Measurements from ENCODE around the gene UBA3. TPM values are rescaled to one million over a fixed set of nuclear protein-coding genes. Genes with fewer than 3 reads are reported as not detected.

Gene UBA3
- total and polyA plus RNA-seq, 10 of the 15 experiments (the other 5 are each of a cell fraction or from before 2014, with no cell fraction given): 72.9 to 131 (median 102) TPM

GRCh38 chr3:69107841-69108240, 27.7 kb upstream of the UBA3 start:
- Histone ChIP-seq H3K79me2 (ENCODE audit: control insufficient read depth, insufficient read depth, low read length) (no peaks in the 10 kb centered on the region), H3K9me3 (replicated peaks; ENCODE audit: control insufficient read depth, insufficient read depth, low read length) (no peaks in the 10 kb centered on the region), H2AFZ (ENCODE audit: control insufficient read depth, low read depth, low read length) (no peak overlapping the region), H3K36me3 (ENCODE audit: control insufficient read depth in 2 of 2, insufficient read depth in 2 of 2, low read length in 1 of 2) (peaks cover 0 to 19% of the 10 kb centered on the region in 2 experiments; a peak in 3 of 4 replicates), H3K27me3 (replicated peaks in 1 of 2; ENCODE audit: control insufficient read depth in 2 of 2, insufficient read depth in 2 of 2, low read length in 1 of 2) (no peaks in the 10 kb centered on the region), H3K27ac (ENCODE audit: control insufficient read depth, insufficient read depth) (no peak overlapping the region), H4K20me1 (ENCODE audit: control insufficient read depth, insufficient read depth) (peaks cover 4% of the 10 kb centered on the region; the same call in 1 of the 2 replicates), H3K4me2 (ENCODE audit: control insufficient read depth, insufficient read depth) (no peak overlapping the region), H3K4me3 (no peak overlapping the region), H3K9ac (ENCODE audit: control insufficient read depth, insufficient read depth, low read length) (no peak overlapping the region), H3K4me1 (ENCODE audit: control insufficient read depth, insufficient read depth, low read length) (no peaks in the 10 kb centered on the region)
- WGBS (ENCODE audit: insufficient coverage, insufficient replicate concordance, low lambda C conversion rate, missing lambda C conversion rate): 98% methylated on average over 5 of the region's 5 CpGs
- in situ Hi-C loops (cut with MboI): no loop called here
- ChIA-PET CTCF (interaction anchor here (5.8 kb wide), 1 partner anchor 13 kb away, joined by 28 read pairs; no protein-coding TSS in a partner anchor), RAD21 (ENCODE audit: unreplicated experiment) (interaction anchor here (2.0 to 4.4 kb wide), 3 partner anchors 12 to 23 kb away, joined by 4 to 20 read pairs (median 4); partner anchors contain the start of gene ARL6IP5), POLR2A (no interaction called here), SMC1A (ENCODE audit: uncharacterized antibody, unreplicated experiment) (interaction anchor here (0.5 to 1.0 kb wide), 2 partner anchors 9 to 450 kb away, joined by 3 read pairs; no protein-coding TSS in a partner anchor)
- no peak for TF ChIP-seq YBX1 (IDR thresholded peaks at IDR 0.05)
- TF ChIP-seq EP300 (IDR thresholded peaks at IDR 0.05; ENCODE audit: borderline replicate concordance in 1 of 2, control insufficient read depth in 1 of 2, low read depth in 2 of 2, low read length in 2 of 2): no peak
- no peak for TF ChIP-seq ZNF24 (IDR thresholded peaks at IDR 0.05)
- no peak for TF ChIP-seq FOXM1 (IDR thresholded peaks at IDR 0.05; ENCODE audit: low read depth, low read length)
- TF ChIP-seq TCF3 (IDR thresholded peaks at IDR 0.05; ENCODE audit: borderline replicate concordance, insufficient read depth, low read depth, low read length): no peak
- no peak for TF ChIP-seq RAD51 (IDR thresholded peaks at IDR 0.05)
- no peak for TF ChIP-seq TBL1XR1 (IDR thresholded peaks at IDR 0.05; ENCODE audit: low read depth, low read length)
- TF ChIP-seq MEF2A (IDR thresholded peaks at IDR 0.05; ENCODE audit: insufficient read depth, low read depth, low read length): no peak
- no peak for TF ChIP-seq IRF4 (IDR thresholded peaks at IDR 0.05; ENCODE audit: low read depth, low read length)
- no peak for TF ChIP-seq HCFC1 (IDR thresholded peaks at IDR 0.05; ENCODE audit: low read length)
- no peak for TF ChIP-seq NFYB (IDR thresholded peaks at IDR 0.05; ENCODE audit: insufficient read depth, low read depth, low read length)
- TF ChIP-seq EGR1 (IDR thresholded peaks at IDR 0.05; ENCODE audit: borderline replicate concordance in 1 of 2, low read depth in 2 of 2, low read length in 2 of 2): no peak
- FAIRE-seq (no peak), DNase-seq (ENCODE audit: low read depth, low spot score) (no peak), ATAC-seq (no peak)
- intact Hi-C loops (cut with micrococcal nuclease; ENCODE audit: unreplicated experiment): no loop called here
- BruUV-seq (replicated peaks): no TSS peak
